ENCODE results near the gene SPSB3.

SPSB3 gene

GRCh38 chr16:1782408-1783264, at the start of gene SPSB3, which contains the start of gene NUBP2:
Gene SPSB3, minus strand, starts transcription at chr16:1782571. Its CDS starts 1,088 bp downstream, at chr16:1781483.
Gene NUBP2, plus strand, starts transcription at chr16:1782960. Its CDS starts 61 bp downstream, at chr16:1783021.
- TF ChIP-seq ZNF274 (IDR thresholded peaks at IDR 0.05; ENCODE audit: low read depth, low read length) = no peak
- H3K4me3 ChIP-seq (ENCODE audit: low read length) = peak within 1 kb of the TSS; percentile 77

- TF ChIP-seq ZNF274 (IDR thresholded peaks at IDR 0.05; ENCODE audit: low read depth, low read length) = no peak
- no peak overlapping the region for H3K4me3 ChIP-seq (ENCODE audit: low read length)
These were observed 49.1 kb upstream of the SPSB3 start for GRCh38 chr16:1831186-1832075.

GRCh38 chr16:1830213-1830612, 47.8 kb upstream of the SPSB3 start:
- no peak overlapping the region for H3K4me3 ChIP-seq (ENCODE audit: low read length)
- TF ChIP-seq ZNF274 (IDR thresholded peaks at IDR 0.05; ENCODE audit: low read depth, low read length) = no peak

GRCh38 chr16:1828645-1829410, 46.5 kb upstream of the SPSB3 start:
- no peak for TF ChIP-seq ZNF274 (IDR thresholded peaks at IDR 0.05; ENCODE audit: low read depth, low read length)
- H3K4me3 ChIP-seq (ENCODE audit: low read length) = no peak overlapping the region

GRCh38 chr16:1826691-1827573, 44.6 kb upstream of the SPSB3 start, which contains the start of the genes FAHD1 and HAGH:
Gene FAHD1, plus strand, starts transcription at chr16:1827206. Its CDS starts 33 bp downstream, at chr16:1827239.
Gene HAGH, minus strand, starts transcription at chr16:1826825. Its CDS starts 38 bp downstream, at chr16:1826787.
- H3K4me3 ChIP-seq (ENCODE audit: low read length) = peak within 1 kb of the TSS; percentile 95
- TF ChIP-seq ZNF274 (IDR thresholded peaks at IDR 0.05; ENCODE audit: low read depth, low read length) = no peak

- H3K4me3 ChIP-seq (ENCODE audit: low read length) = peak overlapping the region; percentile 95
- no peak for TF ChIP-seq ZNF274 (IDR thresholded peaks at IDR 0.05; ENCODE audit: low read depth, low read length)
These were observed 43.7 kb upstream of the SPSB3 start for GRCh38 chr16:1825864-1826690.

- peak overlapping the region; percentile 95 for H3K4me3 ChIP-seq (ENCODE audit: low read length)
- TF ChIP-seq ZNF274 (IDR thresholded peaks at IDR 0.05; ENCODE audit: low read depth, low read length) = no peak
These were observed 43.1 kb upstream of the SPSB3 start for GRCh38 chr16:1825381-1825863.

- no peak overlapping the region for H3K4me3 ChIP-seq (ENCODE audit: low read length)
- TF ChIP-seq ZNF274 (IDR thresholded peaks at IDR 0.05; ENCODE audit: low read depth, low read length) = no peak
These were observed 41.5 kb upstream of the SPSB3 start for GRCh38 chr16:1823821-1824220.

GRCh38 chr16:1822801-1823200, 40.4 kb upstream of the SPSB3 start:
- no peak for TF ChIP-seq ZNF274 (IDR thresholded peaks at IDR 0.05; ENCODE audit: low read depth, low read length)

GRCh38 chr16:1821861-1822611, 39.7 kb upstream of the SPSB3 start:
- no peak for TF ChIP-seq ZNF274 (IDR thresholded peaks at IDR 0.05; ENCODE audit: low read depth, low read length)
- no peak overlapping the region for H3K4me3 ChIP-seq (ENCODE audit: low read length)

More at GRCh38 chr16:1822801-1823200, 40.4 kb upstream of the SPSB3 start:
- H3K4me3 ChIP-seq (ENCODE audit: low read length) = no peak overlapping the region

- no peak overlapping the region for H3K4me3 ChIP-seq (ENCODE audit: low read length)
- no peak for TF ChIP-seq ZNF274 (IDR thresholded peaks at IDR 0.05; ENCODE audit: low read depth, low read length)
These were observed 38.5 kb upstream of the SPSB3 start for GRCh38 chr16:1820946-1821290.

Measured in GM08714 (cell line).